ENCODE data around the gene GNB1.
"Not testable (repeated sequence)": the region's sequence is repeated elsewhere in the genome, so short reads cannot be mapped to it uniquely, and the experiment has no call there.

GNB1 gene

DNA sequence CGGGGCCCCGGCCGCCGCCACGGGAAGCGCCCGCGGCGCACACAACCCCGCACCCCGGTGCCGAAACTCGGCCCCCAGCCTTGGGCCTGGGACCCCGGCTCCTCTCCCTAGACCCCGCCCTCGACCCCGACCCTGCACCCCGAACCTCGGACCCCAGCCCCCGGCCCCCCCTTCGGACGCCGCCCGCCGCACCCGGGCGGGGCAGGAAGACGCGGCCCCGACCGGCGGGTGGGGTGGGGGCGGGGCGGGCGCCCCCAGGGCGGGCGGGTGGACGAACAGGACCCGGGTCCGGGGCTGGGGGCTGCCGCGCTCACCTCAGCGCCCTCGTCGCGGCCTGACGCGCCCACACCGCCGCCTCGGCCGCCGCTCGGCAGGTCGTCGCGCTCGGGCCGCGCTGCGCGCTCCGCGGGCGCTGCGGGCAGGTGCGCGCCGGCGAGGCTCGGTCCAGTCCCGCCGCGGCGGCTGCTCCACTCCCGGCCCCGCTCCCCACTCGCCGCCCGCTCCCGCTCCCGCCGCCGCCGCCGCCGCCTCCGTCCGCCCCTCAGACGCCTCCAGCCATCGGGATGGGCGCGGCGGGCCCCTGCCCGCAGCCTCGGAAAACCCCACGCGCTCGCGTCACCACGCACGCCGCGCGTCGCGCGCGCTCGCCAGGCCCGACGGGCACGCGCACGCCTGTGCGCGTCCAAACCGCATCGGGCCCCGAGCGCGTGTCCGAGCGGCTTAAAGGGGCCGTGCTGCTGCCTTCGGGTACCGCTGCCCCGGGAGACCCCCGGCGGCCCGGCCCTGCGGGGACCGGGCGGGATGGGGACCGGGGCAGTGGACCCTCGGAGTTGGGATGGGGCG, at the start of gene GNB1:
Gene GNB1, minus strand, starts transcription at position 582 of the 843 bp plus-strand sequence. CDS start 65,634 bp downstream, outside the sequence.
- in situ Hi-C loops (cut with MboI; ENCODE audit: low sequenced_read_pairs) = no loop called here

- in situ Hi-C loops (cut with MboI; ENCODE audit: low sequenced_read_pairs) = no loop called here
Measured at GRCh38 chr1:1940123-1940425, 49.2 kb upstream of the GNB1 start.

DNA sequence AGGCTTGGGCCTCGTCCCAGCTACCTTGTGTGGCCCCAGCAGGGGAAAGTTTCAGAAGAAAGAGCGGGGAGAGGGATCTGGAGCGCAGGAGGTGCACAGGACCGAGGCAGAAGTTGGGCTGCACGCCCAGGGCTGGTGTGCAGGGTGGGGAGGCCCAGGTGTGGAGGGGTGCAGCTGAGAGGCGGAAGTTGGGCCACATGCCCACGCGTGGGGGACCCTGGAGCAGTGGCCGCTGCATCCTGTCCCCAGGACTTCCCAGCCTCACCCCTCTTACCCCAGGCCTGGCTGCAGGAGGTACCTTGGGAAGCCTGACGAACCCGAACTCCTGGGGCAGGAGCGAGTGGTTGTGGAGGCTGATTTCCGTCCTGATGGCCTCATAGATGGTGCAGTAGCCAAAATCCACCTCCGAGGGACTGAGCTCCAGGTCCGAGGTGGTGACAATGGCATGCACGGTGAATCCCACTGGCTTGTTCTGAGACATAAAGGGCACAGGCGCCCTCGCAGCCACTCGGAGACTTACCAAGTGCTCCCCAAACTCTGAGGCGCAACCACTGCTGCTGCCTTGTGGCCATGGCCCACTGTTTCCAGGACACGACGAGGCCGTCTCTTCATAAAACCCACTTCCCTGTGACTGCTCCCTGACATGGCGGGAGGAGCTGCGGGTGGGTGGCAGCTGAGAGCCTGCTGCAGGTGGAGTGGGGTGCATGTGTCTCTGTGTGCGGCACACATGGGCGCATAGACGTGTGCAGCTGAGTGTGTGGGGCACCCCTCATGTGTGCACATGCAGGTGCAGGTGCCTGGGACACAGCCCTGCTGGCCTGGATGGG, 48.6 kb upstream of the GNB1 start:
- in situ Hi-C loops (cut with MboI; ENCODE audit: low sequenced_read_pairs) = no loop called here

GRCh38 chr1:1938613-1939295, 47.9 kb upstream of the GNB1 start:
- in situ Hi-C loops (cut with MboI; ENCODE audit: low sequenced_read_pairs) = no loop called here

- in situ Hi-C loops (cut with MboI; ENCODE audit: low sequenced_read_pairs) = no loop called here
Measured at GRCh38 chr1:1938276-1938573, 47.3 kb upstream of the GNB1 start.

DNA sequence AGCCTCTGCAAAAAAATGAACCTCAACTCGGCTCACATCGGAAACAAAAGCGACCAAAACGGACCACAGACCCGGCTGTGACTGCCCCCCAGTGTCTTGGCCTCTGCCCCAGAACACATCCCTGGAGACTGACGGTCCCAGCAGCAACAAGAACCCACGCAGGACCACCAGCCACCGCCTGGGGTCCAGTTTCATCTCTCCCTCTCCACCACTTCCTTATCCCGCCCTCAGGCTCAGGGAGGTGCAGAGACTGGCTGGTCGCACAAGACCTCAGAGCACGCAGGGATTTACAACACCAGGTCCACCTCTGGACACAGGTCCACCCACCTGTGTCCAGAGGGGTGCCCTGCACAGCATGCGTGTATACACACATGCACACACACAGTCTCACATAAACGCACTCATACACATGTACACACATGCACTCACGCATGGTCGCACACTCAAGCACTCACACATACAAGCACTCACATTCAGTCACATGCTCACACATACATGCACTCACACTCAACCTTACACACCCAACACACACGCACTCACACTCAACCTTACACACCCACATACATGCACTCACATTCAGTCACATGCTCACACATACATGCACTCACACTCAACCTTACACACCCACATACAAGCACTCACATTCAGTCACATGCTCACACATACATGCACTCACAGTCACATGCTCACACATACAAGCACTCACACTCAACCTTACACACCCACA, 46.8 kb upstream of the GNB1 start:
- in situ Hi-C loops (cut with MboI; ENCODE audit: low sequenced_read_pairs) = no loop called here

GRCh38 chr1:1937061-1937460, 46.2 kb upstream of the GNB1 start:
- in situ Hi-C loops (cut with MboI; ENCODE audit: low sequenced_read_pairs) = no loop called here

GRCh38 chr1:1934848-1935247, 44.0 kb upstream of the GNB1 start:
- in situ Hi-C loops (cut with MboI; ENCODE audit: low sequenced_read_pairs) = not testable (repeated sequence)

GRCh38 chr1:1929639-1930545, 39.0 kb upstream of the GNB1 start:
- in situ Hi-C loops (cut with MboI; ENCODE audit: low sequenced_read_pairs) = no loop called here

DNA sequence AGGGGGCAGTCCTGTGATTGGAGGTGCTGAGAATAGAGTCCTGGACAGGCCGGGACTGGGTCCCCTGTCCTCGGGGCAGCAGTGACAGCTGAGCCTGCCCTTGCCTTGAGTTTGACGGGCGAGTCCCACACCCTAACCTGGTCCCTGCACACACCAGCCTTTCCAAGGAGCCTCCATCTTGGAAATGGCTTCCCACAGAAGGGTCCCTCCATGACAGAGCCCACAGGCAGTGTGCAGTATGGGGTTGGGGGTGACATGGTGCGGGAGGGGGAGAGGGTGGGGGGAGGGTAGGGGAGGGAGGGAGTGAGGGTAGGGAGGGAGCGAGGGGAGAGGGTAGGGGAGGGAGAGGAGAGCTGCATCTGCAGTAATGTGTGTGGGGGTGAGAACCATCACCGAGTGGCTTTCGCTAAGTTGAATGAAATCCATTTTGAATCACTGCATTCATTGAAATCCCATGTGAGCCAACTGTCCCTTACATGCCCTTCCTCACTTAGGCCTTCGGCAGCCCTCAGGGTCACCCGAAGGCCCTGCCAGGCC, 38.3 kb upstream of the GNB1 start:
- in situ Hi-C loops (cut with MboI; ENCODE audit: low sequenced_read_pairs) = no loop called here

GRCh38 chr1:1928231-1929101, 37.6 kb upstream of the GNB1 start:
- in situ Hi-C loops (cut with MboI; ENCODE audit: low sequenced_read_pairs) = no loop called here

DNA sequence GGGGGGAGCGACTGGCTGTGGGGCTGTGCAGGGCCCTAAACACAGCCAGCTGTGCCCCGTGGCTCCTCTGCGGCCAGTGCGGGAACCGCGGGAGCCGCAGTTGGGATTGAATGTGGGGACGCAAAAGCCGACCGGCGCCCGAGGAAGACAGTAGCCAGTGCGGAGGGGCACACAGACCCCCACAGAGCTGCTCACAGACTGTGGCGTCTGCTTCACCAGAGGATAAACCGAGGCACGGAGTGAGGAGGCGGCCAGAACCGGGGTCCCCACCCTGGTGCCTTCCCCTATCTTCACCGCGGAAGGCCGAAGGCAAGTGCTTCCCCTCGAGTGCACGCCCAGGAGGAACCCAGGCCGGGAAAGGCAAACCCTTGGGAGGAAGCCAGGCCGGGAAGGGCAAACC, 36.9 kb upstream of the GNB1 start:
- in situ Hi-C loops (cut with MboI; ENCODE audit: low sequenced_read_pairs) = no loop called here

DNA sequence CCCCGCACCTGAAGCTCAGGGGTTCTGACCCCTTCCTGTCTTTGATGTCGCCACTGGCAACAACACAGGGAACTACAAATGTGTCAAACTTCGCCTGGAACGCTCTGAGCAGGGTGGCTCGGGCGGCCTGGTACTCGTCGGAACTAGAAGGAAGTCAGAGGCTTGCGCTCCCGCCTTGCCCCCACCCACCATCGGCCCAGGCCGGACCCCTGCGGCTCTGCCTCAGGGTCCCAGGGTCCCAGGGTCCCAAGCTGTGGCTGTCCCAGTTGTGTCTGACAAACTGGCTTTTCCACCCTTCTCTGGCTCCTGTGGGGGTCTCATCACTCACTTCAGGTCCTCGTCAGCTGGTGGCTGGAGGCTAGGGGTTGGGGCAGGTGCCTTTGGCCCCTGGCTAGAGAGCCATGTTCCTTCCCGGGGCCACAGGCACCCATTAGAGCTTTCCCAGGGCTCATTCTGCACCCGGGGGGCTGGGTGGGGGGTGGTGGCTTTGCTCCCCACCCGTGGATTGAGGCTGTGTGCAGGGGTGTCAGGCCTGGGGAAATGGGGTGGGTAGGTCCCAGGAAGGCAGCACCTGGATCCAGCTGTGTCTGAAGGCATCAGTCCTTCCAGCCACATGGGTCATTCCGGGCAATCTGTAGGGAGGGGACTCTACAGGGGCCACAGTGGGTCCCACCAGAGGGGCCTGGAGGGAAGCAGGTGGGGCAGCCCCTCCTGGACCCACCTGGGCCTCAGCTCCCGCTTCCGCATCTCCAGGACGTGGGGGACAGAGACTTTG, 36.2 kb upstream of the GNB1 start:
- in situ Hi-C loops (cut with MboI; ENCODE audit: low sequenced_read_pairs) = no loop called here

DNA sequence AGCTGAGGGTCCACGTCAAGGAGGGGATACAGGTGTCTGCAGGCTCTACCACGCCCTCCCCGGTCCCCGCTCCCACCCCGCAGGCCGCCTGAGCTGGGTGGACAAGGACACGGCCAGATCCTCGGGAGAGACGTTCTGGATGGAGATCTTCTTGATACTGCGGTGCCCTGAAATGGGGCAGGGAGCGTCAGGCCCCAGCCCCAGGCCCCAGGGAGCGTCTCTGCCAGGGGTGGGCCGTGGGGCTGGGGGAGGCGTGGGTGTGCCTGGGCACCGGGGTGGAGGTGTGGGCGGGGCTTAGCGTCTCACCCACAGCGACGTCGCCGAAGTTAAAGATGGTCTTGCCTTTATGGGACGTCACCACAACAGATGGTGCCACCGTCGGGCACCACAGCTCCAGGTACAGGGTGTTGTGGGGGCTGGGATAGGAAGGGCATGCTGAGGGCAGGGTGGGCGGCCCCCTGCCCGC, 35.5 kb upstream of the GNB1 start:
- in situ Hi-C loops (cut with MboI; ENCODE audit: low sequenced_read_pairs) = no loop called here

DNA sequence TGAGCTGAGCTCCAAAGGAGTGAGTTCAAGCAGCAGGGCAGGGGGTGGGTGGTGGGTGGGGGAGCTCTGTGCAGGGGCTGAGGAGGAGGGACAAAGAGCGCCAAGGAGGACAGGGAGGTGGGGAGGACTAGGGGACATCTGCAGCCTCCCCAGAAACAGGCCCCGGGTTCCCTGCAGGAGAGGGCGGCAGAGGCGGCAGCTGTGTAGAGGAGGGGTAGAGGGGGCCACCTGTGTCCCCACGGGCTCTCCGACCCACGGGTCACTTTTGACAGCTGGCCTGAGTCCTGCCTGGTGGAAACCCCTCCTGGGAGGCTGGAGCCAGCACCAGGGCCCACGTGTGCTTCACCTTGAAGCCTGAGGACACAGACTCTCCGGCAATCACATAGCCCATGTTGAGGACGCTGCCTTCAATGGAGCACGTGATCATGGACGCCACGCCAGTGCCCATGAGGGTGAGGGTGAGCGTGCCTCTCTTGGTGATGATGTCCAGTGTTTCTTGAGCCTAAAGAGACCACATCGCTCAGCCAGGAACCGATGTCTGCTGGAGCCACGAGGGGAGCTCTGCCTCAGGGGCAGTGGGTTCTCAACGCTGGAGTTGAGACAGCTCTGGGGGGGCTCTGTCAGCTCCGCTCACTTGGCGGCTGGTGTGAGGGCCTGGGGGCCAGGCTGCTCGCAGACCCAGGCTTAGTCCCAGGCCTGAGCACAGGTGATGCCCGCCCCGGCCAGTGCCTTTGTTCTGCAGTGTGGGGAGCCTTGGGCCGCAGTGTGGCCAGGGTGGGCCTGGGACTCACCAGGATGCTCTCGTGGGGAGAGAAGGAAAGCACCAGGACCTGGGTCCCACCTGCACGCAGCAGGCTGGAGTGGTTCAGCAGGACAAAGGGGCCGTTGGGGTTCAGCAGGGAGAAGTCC, 34.8 kb upstream of the GNB1 start:
- in situ Hi-C loops (cut with MboI; ENCODE audit: low sequenced_read_pairs) = no loop called here

GRCh38 chr1:1924849-1925248, 34.0 kb upstream of the GNB1 start:
- in situ Hi-C loops (cut with MboI; ENCODE audit: low sequenced_read_pairs) = no loop called here

- in situ Hi-C loops (cut with MboI; ENCODE audit: low sequenced_read_pairs) = no loop called here
Measured at GRCh38 chr1:1924386-1924785, 33.5 kb upstream of the GNB1 start.
